K562 (cell line): ENCODE data around the gene ARPC4. TPM values are rescaled to one million over a fixed set of nuclear protein-coding genes. Genes with fewer than 3 reads are reported as not detected.

Experiments
- ARID4B ChIP-seq: sonication (generic); formaldehyde crosslinking; IDR thresholded peaks from 2 replicates; pipeline ENCODE4 v1.8.0; 2022; ENCODE audit warnings: mild to moderate bottlenecking, missing genetic modification reagents
- CBFA2T2 ChIP-seq: fragments of 450-650 bp; conservative IDR thresholded peaks from 2 replicates; pipeline ENCODE4 v1.6.1; 2017; ENCODE audit warnings: mild to moderate bottlenecking
- ESRRA ChIP-seq: fragments of 450-650 bp; IDR thresholded peaks from 2 replicates; pipeline ENCODE4 v1.6.1; 2014; ENCODE audit warnings: low read depth, mild to moderate bottlenecking, moderate library complexity, borderline replicate concordance
- FUS ChIP-seq: fragments of 200-400 bp; formaldehyde crosslinking; optimal IDR thresholded peaks from 2 replicates; pipeline ENCODE3; 2017; ENCODE audit warnings: low read depth, low read length
- HNRNPL ChIP-seq: fragments of 200-400 bp; formaldehyde crosslinking; IDR thresholded peaks from 2 replicates; pipeline ENCODE4 v1.6.1; 2017; ENCODE audit warnings: low read depth, mild to moderate bottlenecking, low read length
- HNRNPLL ChIP-seq: fragments of 200-400 bp; formaldehyde crosslinking; IDR thresholded peaks from 2 replicates; pipeline ENCODE4 v1.6.1; 2017; ENCODE audit warnings: low read length, low read depth, mild to moderate bottlenecking; ENCODE audit not compliant: poor library complexity, severe bottlenecking
- IRF2 ChIP-seq: sonication (generic); formaldehyde crosslinking; IDR thresholded peaks from 2 replicates; pipeline ENCODE4 v1.8.1; 2022; ENCODE audit warnings: mild to moderate bottlenecking, missing genetic modification reagents
- MCM3 ChIP-seq: fragments of 450-650 bp; IDR thresholded peaks from 2 replicates; pipeline ENCODE4 v1.6.1; 2016
- MEF2A ChIP-seq: IDR thresholded peaks from 2 replicates; pipeline ENCODE4 v1.6.1; 2011; ENCODE audit warnings: low read depth, mild to moderate bottlenecking, low read length, moderate library complexity; ENCODE audit not compliant: control insufficient read depth
- MYC ChIP-seq, 2 experiments: fragments of 250-450 bp in 1 of 2; sonication (Bioruptor Pico) in 1 of 2; IDR thresholded peaks; 2 replicates each; pipeline versions ENCODE4 v1.5.1 to v1.6.1; 2012 to 2021; ENCODE audit warnings: low read depth in 2 of 2, borderline replicate concordance in 1 of 2, improper control_type of control experiment in 1 of 2, low read length in 1 of 2, mild to moderate bottlenecking in 1 of 2, moderate library complexity in 1 of 2
- PTRF ChIP-seq: fragments of 450-650 bp; IDR thresholded peaks from 2 replicates; pipeline ENCODE4 v1.6.1; 2016; ENCODE audit warnings: mild to moderate bottlenecking, missing genetic modification characterization, missing compliant biosample characterization
- SIN3A ChIP-seq, 2 experiments: fragments of 150-350 bp in 1 of 2; IDR thresholded peaks; 2 replicates each; pipeline ENCODE4 v1.6.1; 2011 to 2016; ENCODE audit warnings: borderline replicate concordance in 2 of 2, low read depth in 2 of 2, low read length in 2 of 2, mild to moderate bottlenecking in 2 of 2, moderate library complexity in 2 of 2; ENCODE audit not compliant: control insufficient read depth in 1 of 2
- ZMIZ1 ChIP-seq, 2 experiments: fragments of 150-350 bp in 1 of 2; IDR thresholded peaks; 2 replicates each; pipeline ENCODE4 v1.6.1; 2012 to 2016; ENCODE audit warnings: low read depth in 2 of 2, low read length in 2 of 2, mild to moderate bottlenecking in 1 of 2, moderate library complexity in 1 of 2
- ZNF609 ChIP-seq: sonication (generic); formaldehyde crosslinking; IDR thresholded peaks from 2 replicates; pipeline ENCODE4 v1.8.1; 2023; ENCODE audit warnings: missing genetic modification reagents, mild to moderate bottlenecking, borderline replicate concordance
- polyA plus RNA-seq, 8 experiments: library from polyadenylated mRNA; depleted of rRNA in 4 of 8; stranded (reverse) in 5 of 8; unstranded in 3 of 8; fragments of >200 nt; fragmentation: Nextera tagmentation in 2 of 8; fragmentation: Illumina TruSeq in 1 of 8; extraction: Ambion mirVana in 2 of 8; extraction: Trizol in 1 of 8; gene quantifications; 2 replicates each; pipeline versions ENCODE4 v1.2.1 to v1.2.3, GENCODE V29; 2011 to 2014; ENCODE audit warnings: inconsistent platforms in 1 of 8, missing spikeins in 1 of 8
- total RNA-seq, 7 experiments: library from RNA; depleted of rRNA in 6 of 7; stranded (reverse); fragments of >200 nt in 6 of 7; fragmentation: Illumina TruSeq in 2 of 7; extraction: Trizol in 2 of 7; gene quantifications; 2 replicates each; pipeline versions ENCODE4 v1.2.1 to v1.2.3, GENCODE V29; 2011 to 2021; ENCODE audit warnings: low replicate concordance in 1 of 7

ARPC4 gene
- total and polyA plus RNA-seq, 9 of the 15 experiments (the other 6 are each of a cell fraction or from before 2014, with no cell fraction given): 20.1 to 153 (median 119) TPM

GRCh38 chr3:9791790-9792404 lies 985 bp upstream of the ARPC4 start (continued):
- TF ChIP-seq ZNF609 (CRISPR knock-in tag): no peak
- TF ChIP-seq FUS: no peak
- no peak for TF ChIP-seq IRF2
- TF ChIP-seq MYC (IDR thresholded peaks at IDR 0.05; ENCODE audit: low read depth, low read length): no peak
- no peak for TF ChIP-seq MYC (CRISPR knock-in tag; IDR thresholded peaks at IDR 0.05; ENCODE audit: borderline replicate concordance, low read depth)
- TF ChIP-seq MCM3: no peak
- no peak for TF ChIP-seq PTRF (tag)
- TF ChIP-seq HNRNPLL: no peak
- peak; percentile 95 for TF ChIP-seq ESRRA
- TF ChIP-seq HNRNPL: no peak
- TF ChIP-seq SIN3A (IDR thresholded peaks at IDR 0.05; ENCODE audit: borderline replicate concordance in 2 of 2, control insufficient read depth in 1 of 2, low read depth in 2 of 2, low read length in 2 of 2): no peak
- no peak; a peak in 1 of 4 replicates for TF ChIP-seq ZMIZ1 (IDR thresholded peaks at IDR 0.05; ENCODE audit: low read depth in 2 of 2, low read length in 2 of 2)
- TF ChIP-seq ARID4B (CRISPR knock-in tag): no peak
- TF ChIP-seq MEF2A: no peak
- TF ChIP-seq CBFA2T2: no peak
